HepG2 (cell line): Measurements from ENCODE around the gene MYO19. TPM values are rescaled to one million over a fixed set of nuclear protein-coding genes. Genes with fewer than 3 reads are reported as not detected.

Experiments used
- ATF7 ChIP-seq, 2 experiments: fragments of 450-650 bp in 1 of 2; sonication (generic) in 1 of 2; formaldehyde crosslinking in 1 of 2; IDR thresholded peaks; 2 replicates each; pipeline versions ENCODE4 v1.4.0 to v1.6.1; 2016 to 2020; ENCODE audit warnings: antibody characterized with exemption in 1 of 2, mild to moderate bottlenecking in 1 of 2, missing genetic modification reagents in 1 of 2
- FOXK2 ChIP-seq: fragments of 450-650 bp; IDR thresholded peaks from 2 replicates; pipeline ENCODE4 v1.6.1; 2016
- HDAC1 ChIP-seq: sonication (generic); formaldehyde crosslinking; IDR thresholded peaks from 2 replicates; pipeline ENCODE4 v1.5.1; 2020; ENCODE audit warnings: mild to moderate bottlenecking, missing genetic modification reagents
- HNRNPL ChIP-seq: fragments of 200-400 bp; formaldehyde crosslinking; IDR thresholded peaks from 2 replicates; pipeline ENCODE4 v1.6.1; 2017; ENCODE audit warnings: mild to moderate bottlenecking, low read depth, low read length
- KDM1A ChIP-seq: IDR thresholded peaks from 2 replicates; pipeline ENCODE4 v1.6.1; 2016; ENCODE audit warnings: missing compliant biosample characterization
- KDM5A ChIP-seq: fragments of 200-600 bp; sonication (generic); IDR thresholded peaks from 2 replicates; pipeline ENCODE4 v1.7.0; 2018; ENCODE audit warnings: antibody characterized with exemption, mild to moderate bottlenecking, low read length, borderline replicate concordance
- NFE2L1 ChIP-seq: sonication (generic); formaldehyde crosslinking; IDR thresholded peaks from 2 replicates; pipeline ENCODE4 v1.4.0; 2020; ENCODE audit warnings: missing genetic modification reagents, mild to moderate bottlenecking, borderline replicate concordance
- PAWR ChIP-seq: sonication (generic); formaldehyde crosslinking; IDR thresholded peaks from 2 replicates; pipeline ENCODE4 v1.4.0; 2020; ENCODE audit warnings: missing genetic modification reagents, mild to moderate bottlenecking, borderline replicate concordance
- PAX8 ChIP-seq: sonication (generic); formaldehyde crosslinking; IDR thresholded peaks from 2 replicates; pipeline ENCODE4 v1.8.0; 2022; ENCODE audit warnings: mild to moderate bottlenecking, missing genetic modification reagents, borderline replicate concordance
- POGZ ChIP-seq: sonication (generic); formaldehyde crosslinking; IDR thresholded peaks from 2 replicates; pipeline ENCODE4 v1.4.0; 2020; ENCODE audit warnings: mild to moderate bottlenecking, missing genetic modification reagents
- RFX3 ChIP-seq: IDR thresholded peaks from 2 replicates; pipeline ENCODE4 v1.6.1; 2016; ENCODE audit warnings: missing biosample characterization, missing genetic modification reagents
- SMAD3 ChIP-seq: sonication (generic); formaldehyde crosslinking; IDR thresholded peaks from 2 replicates; pipeline ENCODE4 v1.4.0; 2020; ENCODE audit warnings: missing genetic modification reagents
- ZNF263 ChIP-seq: sonication (generic); formaldehyde crosslinking; IDR thresholded peaks from 2 replicates; pipeline ENCODE4 v1.4.0; 2020; ENCODE audit warnings: missing genetic modification reagents
- ZNF552 ChIP-seq: sonication (generic); formaldehyde crosslinking; IDR thresholded peaks from 2 replicates; pipeline ENCODE4 v1.9.0; 2022; ENCODE audit warnings: missing genetic modification reagents, mild to moderate bottlenecking, borderline replicate concordance
- ZNF563 ChIP-seq: sonication (generic); formaldehyde crosslinking; IDR thresholded peaks from 2 replicates; pipeline ENCODE4 v1.8.0; 2022; ENCODE audit warnings: mild to moderate bottlenecking, moderate library complexity, missing genetic modification reagents
- ZNF878 ChIP-seq: sonication (generic); formaldehyde crosslinking; IDR thresholded peaks from 2 replicates; pipeline ENCODE4 v1.8.1; 2023; ENCODE audit warnings: mild to moderate bottlenecking, missing genetic modification reagents, moderate library complexity
- ZNF879 ChIP-seq: sonication (generic); formaldehyde crosslinking; IDR thresholded peaks from 2 replicates; pipeline ENCODE4 v1.8.1; 2023; ENCODE audit warnings: missing genetic modification reagents
- polyA plus RNA-seq, 8 experiments: library from polyadenylated mRNA; depleted of rRNA in 3 of 8; stranded (reverse) in 7 of 8; unstranded in 1 of 8; fragments of >200 nt; fragmentation: Illumina TruSeq in 4 of 8; extraction: Trizol in 4 of 8; gene quantifications; 2 replicates each; pipeline versions ENCODE4 v1.2.1 to v1.2.3, GENCODE V29; 2011 to 2016; ENCODE audit warnings: low read depth in 4 of 8, missing spikeins in 1 of 8, mixed read lengths in 1 of 8; ENCODE audit not compliant: insufficient read depth in 1 of 8
- total RNA-seq, 5 experiments: library from RNA; depleted of rRNA; stranded (reverse); fragments of >200 nt; fragmentation: Illumina TruSeq; extraction: Trizol; gene quantifications; 2 replicates each; pipeline ENCODE4 v1.2.3, GENCODE V29; 2016; ENCODE audit warnings: low read depth in 1 of 5
- TF ChIP-seq, protein P1 (sequence below): sonication (generic); formaldehyde crosslinking; IDR thresholded peaks from 2 replicates; pipeline ENCODE4 v1.5.0; 2020; ENCODE audit warnings: missing genetic modification reagents
- TF ChIP-seq, protein P2 (sequence below): sonication (generic); formaldehyde crosslinking; IDR thresholded peaks from 2 replicates; pipeline ENCODE4 v1.5.0; 2020; ENCODE audit warnings: missing genetic modification reagents
- TF ChIP-seq, protein P3 (sequence below): sonication (generic); formaldehyde crosslinking; IDR thresholded peaks from 2 replicates; pipeline ENCODE4 v1.9.0; 2021; ENCODE audit warnings: missing genetic modification reagents, borderline replicate concordance
- TF ChIP-seq, protein P4 (sequence below): sonication (generic); formaldehyde crosslinking; IDR thresholded peaks from 2 replicates; pipeline ENCODE4 v1.8.1; 2023; ENCODE audit warnings: mild to moderate bottlenecking, missing genetic modification reagents, borderline replicate concordance
- TF ChIP-seq, protein P5 (sequence below): sonication (generic); formaldehyde crosslinking; IDR thresholded peaks from 2 replicates; pipeline ENCODE4 v1.4.0; 2020; ENCODE audit warnings: missing genetic modification reagents; ENCODE audit errors: not compliant biosample characterization
- TF ChIP-seq, protein P6 (sequence below), 2 experiments: sonication (generic) in 1 of 2; formaldehyde crosslinking in 1 of 2; IDR thresholded peaks; 2 replicates each; pipeline versions ENCODE4 v1.4.0 to v1.6.1; 2016 to 2020; ENCODE audit warnings: borderline replicate concordance in 1 of 2, low read depth in 1 of 2, mild to moderate bottlenecking in 1 of 2, missing genetic modification reagents in 1 of 2

Gene MYO19
- total and polyA plus RNA-seq, 2 of the 13 experiments (the other 11 are each of a cell fraction or from before 2014, with no cell fraction given) = 75.7 to 82.3 TPM

DNA sequence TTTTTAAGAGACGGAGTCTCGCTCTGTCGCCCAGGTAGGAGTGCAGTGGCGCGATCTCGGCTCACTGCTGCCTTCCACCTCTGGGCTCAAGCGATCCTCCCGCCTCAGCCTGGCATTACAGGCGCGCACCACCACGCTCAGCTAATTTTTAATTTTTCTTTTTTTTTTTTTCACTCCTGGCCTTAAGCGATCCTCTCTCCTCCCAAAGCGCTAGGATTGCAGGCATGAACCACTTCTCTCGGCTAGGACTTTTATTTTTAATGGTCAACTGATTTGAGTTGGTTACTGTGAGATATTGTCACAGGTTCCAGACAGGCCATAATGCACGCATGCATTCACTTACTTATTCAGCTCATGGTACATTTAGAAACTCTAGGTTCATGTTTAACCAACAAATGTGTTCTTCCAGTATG lies 1.0 kb upstream of the MYO19 start (continued):
- no peak for TF ChIP-seq HDAC1 (CRISPR knock-in tag)
- no peak; the same call in 1 of the 2 replicates for TF ChIP-seq ZNF878
- TF ChIP-seq PAX8 (CRISPR knock-in tag) = no peak
- TF ChIP-seq, protein P1, sequence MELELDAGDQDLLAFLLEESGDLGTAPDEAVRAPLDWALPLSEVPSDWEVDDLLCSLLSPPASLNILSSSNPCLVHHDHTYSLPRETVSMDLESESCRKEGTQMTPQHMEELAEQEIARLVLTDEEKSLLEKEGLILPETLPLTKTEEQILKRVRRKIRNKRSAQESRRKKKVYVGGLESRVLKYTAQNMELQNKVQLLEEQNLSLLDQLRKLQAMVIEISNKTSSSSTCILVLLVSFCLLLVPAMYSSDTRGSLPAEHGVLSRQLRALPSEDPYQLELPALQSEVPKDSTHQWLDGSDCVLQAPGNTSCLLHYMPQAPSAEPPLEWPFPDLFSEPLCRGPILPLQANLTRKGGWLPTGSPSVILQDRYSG = no peak
- no peak for TF ChIP-seq RFX3 (CRISPR knock-in tag)
- TF ChIP-seq, protein P2, sequence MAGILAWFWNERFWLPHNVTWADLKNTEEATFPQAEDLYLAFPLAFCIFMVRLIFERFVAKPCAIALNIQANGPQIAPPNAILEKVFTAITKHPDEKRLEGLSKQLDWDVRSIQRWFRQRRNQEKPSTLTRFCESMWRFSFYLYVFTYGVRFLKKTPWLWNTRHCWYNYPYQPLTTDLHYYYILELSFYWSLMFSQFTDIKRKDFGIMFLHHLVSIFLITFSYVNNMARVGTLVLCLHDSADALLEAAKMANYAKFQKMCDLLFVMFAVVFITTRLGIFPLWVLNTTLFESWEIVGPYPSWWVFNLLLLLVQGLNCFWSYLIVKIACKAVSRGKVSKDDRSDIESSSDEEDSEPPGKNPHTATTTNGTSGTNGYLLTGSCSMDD (CRISPR knock-in tag) = no peak
- no peak for TF ChIP-seq ZNF263
- TF ChIP-seq, protein P3, sequence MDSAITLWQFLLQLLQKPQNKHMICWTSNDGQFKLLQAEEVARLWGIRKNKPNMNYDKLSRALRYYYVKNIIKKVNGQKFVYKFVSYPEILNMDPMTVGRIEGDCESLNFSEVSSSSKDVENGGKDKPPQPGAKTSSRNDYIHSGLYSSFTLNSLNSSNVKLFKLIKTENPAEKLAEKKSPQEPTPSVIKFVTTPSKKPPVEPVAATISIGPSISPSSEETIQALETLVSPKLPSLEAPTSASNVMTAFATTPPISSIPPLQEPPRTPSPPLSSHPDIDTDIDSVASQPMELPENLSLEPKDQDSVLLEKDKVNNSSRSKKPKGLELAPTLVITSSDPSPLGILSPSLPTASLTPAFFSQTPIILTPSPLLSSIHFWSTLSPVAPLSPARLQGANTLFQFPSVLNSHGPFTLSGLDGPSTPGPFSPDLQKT = no peak
- no peak for TF ChIP-seq SMAD3
- TF ChIP-seq ZNF552 (CRISPR knock-in tag) = no peak
- TF ChIP-seq KDM1A (CRISPR knock-in tag) = peak; percentile 69; the same call in 1 of the 2 replicates
- no peak for TF ChIP-seq NFE2L1 (CRISPR knock-in tag)
- no peak for TF ChIP-seq ZNF563
- TF ChIP-seq, protein P4, sequence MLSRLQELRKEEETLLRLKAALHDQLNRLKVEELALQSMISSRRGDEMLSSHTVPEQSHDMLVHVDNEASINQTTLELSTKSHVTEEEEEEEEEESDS = no peak
- TF ChIP-seq KDM5A = 0 out of 2 replicates have a peak, but pooled peaks have one; percentile 18
- TF ChIP-seq, protein P5, sequence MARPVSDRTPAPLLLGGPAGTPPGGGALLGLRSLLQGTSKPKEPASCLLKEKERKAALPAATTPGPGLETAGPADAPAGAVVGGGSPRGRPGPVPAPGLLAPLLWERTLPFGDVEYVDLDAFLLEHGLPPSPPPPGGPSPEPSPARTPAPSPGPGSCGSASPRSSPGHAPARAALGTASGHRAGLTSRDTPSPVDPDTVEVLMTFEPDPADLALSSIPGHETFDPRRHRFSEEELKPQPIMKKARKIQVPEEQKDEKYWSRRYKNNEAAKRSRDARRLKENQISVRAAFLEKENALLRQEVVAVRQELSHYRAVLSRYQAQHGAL (CRISPR knock-in tag) = no peak
- no peak for TF ChIP-seq HNRNPL
- no peak for TF ChIP-seq ZNF879 (CRISPR knock-in tag)
- no peak for TF ChIP-seq POGZ (CRISPR knock-in tag)
- no peak for TF ChIP-seq FOXK2
- no peak for TF ChIP-seq PAWR (CRISPR knock-in tag)
- TF ChIP-seq ATF7 (IDR thresholded peaks at IDR 0.05) = no peak
- no peak for TF ChIP-seq ATF7 (CRISPR knock-in tag; IDR thresholded peaks at IDR 0.05)
- TF ChIP-seq, protein P6, sequence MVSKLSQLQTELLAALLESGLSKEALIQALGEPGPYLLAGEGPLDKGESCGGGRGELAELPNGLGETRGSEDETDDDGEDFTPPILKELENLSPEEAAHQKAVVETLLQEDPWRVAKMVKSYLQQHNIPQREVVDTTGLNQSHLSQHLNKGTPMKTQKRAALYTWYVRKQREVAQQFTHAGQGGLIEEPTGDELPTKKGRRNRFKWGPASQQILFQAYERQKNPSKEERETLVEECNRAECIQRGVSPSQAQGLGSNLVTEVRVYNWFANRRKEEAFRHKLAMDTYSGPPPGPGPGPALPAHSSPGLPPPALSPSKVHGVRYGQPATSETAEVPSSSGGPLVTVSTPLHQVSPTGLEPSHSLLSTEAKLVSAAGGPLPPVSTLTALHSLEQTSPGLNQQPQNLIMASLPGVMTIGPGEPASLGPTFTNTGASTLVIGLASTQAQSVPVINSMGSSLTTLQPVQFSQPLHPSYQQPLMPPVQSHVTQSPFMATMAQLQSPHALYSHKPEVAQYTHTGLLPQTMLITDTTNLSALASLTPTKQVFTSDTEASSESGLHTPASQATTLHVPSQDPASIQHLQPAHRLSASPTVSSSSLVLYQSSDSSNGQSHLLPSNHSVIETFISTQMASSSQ (IDR thresholded peaks at IDR 0.05; ENCODE audit: low read depth) = no peak
- TF ChIP-seq, protein P6 (CRISPR knock-in tag; IDR thresholded peaks at IDR 0.05; ENCODE audit: borderline replicate concordance) = no peak
